ENCODE measurements around the gene PARD3.
"Not testable (repeated sequence)": the region's sequence is repeated elsewhere in the genome, so short reads cannot be mapped to it uniquely, and the experiment has no call there.

Gene PARD3

DNA sequence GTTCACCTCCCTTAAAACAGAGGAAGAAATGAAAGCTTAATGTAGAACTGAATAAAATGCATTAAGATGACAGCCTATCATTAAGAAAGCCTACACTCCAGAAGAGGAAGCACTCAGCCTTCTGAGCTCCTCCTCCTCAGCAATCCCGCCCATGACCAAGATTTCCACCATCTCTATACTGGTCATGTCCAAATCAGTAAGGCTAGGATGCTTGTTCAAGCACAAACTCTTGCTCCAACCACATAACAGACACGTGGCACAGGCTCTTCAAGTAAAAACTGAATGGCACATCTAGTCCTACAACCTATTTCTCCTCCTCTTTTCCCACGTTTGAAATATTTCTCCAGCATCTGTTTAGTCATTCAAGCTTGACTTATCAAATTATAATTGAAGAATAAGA is 454.1 kb downstream of the PARD3 start:
- no peak for DNase-seq (ENCODE audit: low read depth in 2 of 2, low spot score in 1 of 2)

DNA sequence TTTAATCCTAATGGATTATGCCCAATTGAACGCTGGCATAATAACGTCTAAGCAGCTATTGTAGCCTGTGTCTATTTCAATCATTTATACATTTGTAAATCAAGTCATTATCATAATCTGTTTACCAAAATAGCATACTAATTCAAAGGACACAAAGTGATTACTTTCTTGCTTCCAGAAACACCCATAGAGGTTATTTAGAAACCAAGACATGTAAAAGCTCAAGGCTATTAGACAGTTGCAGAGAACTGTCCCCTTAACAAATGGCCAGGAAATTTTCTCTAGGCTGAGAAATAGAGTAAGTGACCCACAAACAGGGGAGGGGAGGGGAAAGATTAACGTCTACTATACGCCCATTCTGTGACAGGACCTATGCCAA is 455.7 kb downstream of the PARD3 start:
- DNase-seq (ENCODE audit: low read depth in 2 of 2, low spot score in 1 of 2), result no peak

GRCh38 chr10:34358729-34359434 is 456.2 kb downstream of the PARD3 start:
- no peak for DNase-seq (ENCODE audit: low read depth in 2 of 2, low spot score in 1 of 2)

- no peak for DNase-seq (ENCODE audit: low read depth in 2 of 2, low spot score in 1 of 2)
Observed at GRCh38 chr10:34356463-34356862, 458.6 kb downstream of the PARD3 start.

DNA sequence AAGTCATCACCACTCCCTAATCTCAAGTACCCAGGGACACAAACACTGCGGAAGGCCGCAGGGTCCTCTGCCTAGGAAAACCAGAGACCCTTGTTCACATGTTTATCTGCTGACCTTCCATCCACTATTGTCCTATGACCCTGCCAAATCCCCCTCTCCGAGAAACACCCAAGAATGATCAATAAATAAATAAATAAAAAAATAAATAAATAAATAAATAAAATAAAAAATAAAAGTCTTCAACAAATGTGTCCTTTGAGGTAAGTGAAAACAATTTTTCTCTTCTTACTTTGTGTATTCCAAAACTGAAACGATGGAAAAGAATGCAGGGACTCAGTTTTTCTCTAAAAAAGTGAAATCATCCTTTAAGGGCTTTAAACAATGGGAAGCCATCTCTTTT is 461.6 kb downstream of the PARD3 start:
- DNase-seq (ENCODE audit: low read depth in 2 of 2, low spot score in 1 of 2), result not testable (repeated sequence)

DNA sequence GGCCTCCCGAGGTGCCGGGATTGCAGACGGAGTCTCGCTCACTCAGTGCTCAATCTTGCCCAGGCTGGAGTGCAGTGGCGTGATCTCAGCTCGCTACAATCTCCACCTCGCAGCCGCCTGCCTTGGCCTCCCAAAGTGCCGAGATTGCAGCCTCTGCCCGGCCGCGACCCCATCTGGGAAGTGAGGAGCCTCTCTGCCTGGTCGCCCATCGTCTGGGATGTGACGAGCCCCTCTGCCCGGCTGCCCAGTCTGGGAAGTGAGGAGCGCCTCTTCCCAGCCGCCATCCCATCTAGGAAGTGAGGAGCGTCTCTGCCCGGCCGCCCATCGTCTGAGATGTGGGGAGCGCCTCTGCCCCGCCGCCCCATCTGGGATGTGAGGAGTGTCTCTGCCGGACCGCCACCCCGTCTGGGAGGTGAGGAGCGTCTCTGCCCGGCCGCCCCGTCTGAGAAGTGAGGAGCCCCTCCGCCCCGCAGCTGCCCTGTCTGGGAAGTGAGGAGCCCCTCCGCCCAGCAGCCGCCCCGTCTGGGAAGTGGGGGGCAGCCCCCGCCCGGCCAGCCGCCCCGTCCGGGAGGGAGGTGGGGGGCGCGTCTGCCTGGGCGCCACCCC is 462.4 kb downstream of the PARD3 start:
- DNase-seq (ENCODE audit: low read depth in 2 of 2, low spot score in 1 of 2), result not testable (repeated sequence)

DNA sequence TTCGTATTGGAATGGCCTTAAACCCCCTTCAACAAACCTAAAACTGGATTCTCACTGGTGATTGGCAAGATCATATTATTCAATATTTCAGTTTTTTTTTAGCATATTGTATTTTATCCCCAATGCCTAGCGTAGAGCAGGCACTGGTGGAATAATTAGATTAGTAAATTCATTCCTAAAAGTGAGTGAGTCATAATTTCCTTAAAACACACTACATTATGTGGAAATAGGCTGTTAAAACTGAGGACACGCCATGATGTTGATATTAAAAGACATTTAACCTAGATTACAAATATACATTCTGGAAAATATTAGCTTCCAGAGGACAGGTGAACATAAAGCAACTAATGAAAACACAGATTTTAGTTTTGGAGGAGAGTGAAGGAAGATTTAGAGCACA is 463.9 kb downstream of the PARD3 start:
- no peak for DNase-seq (ENCODE audit: low read depth in 2 of 2, low spot score in 1 of 2)

DNA sequence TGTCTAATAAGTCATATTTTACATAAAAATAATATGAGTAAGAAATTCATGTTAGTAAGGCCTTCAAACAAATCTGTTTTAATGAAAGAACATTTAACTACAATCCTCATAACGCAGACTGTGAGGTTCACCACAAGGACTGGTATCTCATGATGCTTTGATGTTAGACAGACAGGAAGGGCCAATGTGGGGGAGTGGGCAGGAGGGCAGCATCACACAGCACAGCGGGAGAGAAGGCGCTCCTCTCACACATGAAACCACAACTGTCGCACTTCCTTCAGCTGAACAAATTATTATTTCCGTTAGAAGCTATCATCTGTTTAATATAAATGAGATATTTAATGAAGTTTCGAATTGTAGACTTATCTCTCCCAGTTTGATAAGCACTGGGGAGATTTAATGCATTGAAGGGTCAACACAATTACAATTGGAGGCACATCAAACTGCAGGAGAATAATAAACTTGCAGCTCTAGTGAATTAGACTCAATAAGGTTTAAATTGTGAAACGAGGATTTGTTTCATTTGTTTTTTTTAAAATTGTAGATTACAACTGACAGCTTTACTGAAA is 466.1 kb downstream of the PARD3 start:
- no peak for DNase-seq (ENCODE audit: low read depth in 2 of 2, low spot score in 1 of 2)

GRCh38 chr10:34348021-34348420 is 467.1 kb downstream of the PARD3 start:
- DNase-seq (ENCODE audit: low read depth in 2 of 2, low spot score in 1 of 2), result no peak

- DNase-seq (ENCODE audit: low read depth in 2 of 2, low spot score in 1 of 2), result no peak
Observed at GRCh38 chr10:34347131-34347530, 468.0 kb downstream of the PARD3 start.

DNA sequence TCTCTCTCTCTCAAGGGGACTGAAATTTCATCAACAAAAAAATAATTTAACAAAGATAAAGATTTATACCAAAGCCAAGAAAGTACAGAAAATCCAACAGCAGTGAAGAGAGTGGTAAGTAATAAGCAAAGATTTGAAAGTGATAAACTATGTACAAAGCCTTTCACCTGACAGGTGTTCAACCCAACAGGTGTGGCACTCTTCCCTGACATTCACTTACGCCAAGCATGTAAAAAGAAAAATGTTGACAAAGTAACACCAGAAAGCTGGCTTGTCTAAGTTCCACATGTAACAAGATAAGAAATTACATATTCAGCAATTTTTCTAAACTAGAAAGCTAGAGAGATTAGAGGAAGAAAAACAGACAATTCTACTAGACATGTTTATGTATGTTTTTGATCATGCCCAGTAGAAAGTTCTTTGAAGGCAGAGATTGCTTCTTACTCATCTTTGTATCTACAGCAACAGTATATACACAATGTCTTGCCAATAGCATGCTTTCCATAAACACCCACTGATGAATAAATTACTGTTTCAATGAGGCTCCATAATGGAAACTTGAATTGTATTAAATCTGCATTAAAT is 468.5 kb downstream of the PARD3 start:
- no peak for DNase-seq (ENCODE audit: low read depth in 2 of 2, low spot score in 1 of 2)

DNA sequence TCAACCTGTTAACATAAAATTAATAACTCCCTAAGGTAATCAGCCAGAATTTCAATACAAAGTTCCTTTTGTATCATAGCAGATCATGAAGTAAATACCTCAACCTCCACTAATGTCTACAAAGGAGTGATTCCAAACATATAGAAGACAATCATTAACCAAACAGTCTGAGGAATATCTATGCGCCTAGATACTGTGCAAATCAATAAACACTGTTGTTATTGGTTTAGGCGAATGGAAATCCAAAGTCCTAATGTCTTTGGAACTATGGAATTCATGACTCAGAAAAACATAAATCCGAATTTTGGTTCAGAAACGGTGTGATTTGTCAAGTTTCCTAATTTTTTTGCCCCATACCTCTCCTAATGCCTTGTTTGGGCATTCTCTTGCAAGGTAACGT is 469.7 kb downstream of the PARD3 start:
- DNase-seq (ENCODE audit: low read depth in 2 of 2, low spot score in 1 of 2), result no peak

GRCh38 chr10:34343764-34344163 is 471.3 kb downstream of the PARD3 start:
- DNase-seq (ENCODE audit: low read depth in 2 of 2, low spot score in 1 of 2), result no peak

DNA sequence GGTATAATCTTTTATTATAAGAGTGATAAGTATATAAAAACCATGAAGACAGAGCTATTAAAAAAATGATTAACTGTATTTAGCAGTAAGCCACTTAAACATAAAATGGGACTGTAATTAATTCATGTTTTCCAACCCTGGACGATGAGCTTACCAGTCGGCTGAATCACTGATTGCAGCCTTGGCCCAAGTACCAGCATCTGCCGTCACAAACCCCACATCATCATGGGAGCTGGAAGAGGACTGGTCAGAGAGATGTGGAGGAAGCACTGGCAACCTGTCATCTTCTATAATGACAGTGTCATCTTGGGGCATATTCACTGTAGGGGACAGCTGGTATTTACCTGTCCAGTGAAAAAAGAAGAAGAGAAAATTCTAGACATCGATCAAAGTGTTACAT is 473.6 kb downstream of the PARD3 start:
- DNase-seq (ENCODE audit: low read depth in 2 of 2, low spot score in 1 of 2), result no peak

DNA sequence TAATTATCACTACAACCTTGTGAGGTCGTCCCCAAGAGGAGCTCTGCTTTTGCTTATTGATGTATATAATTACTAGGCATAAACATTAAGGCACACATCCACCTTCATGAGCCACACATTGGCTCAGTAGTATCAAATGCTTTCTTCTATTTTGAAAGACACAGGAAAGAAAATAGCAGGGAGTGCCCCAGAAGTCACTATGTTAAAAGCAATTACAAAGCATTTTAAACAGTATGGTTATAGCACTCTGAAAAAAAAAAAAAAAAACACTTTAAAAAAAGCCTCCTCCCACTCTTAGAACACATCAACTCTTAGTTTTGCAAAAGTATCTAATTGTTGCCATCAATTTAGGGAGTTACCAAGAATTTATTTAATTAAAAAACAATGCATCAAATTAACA is 474.2 kb downstream of the PARD3 start:
- no peak for DNase-seq (ENCODE audit: low read depth in 2 of 2, low spot score in 1 of 2)

- DNase-seq (ENCODE audit: low read depth in 2 of 2, low spot score in 1 of 2), result no peak
Observed at GRCh38 chr10:34339816-34340553, 475.1 kb downstream of the PARD3 start.

- no peak for DNase-seq (ENCODE audit: low read depth in 2 of 2, low spot score in 1 of 2)
Observed at GRCh38 chr10:34337917-34338316, 477.2 kb downstream of the PARD3 start.

GRCh38 chr10:34335960-34336690 is 479.0 kb downstream of the PARD3 start:
- DNase-seq (ENCODE audit: low read depth in 2 of 2, low spot score in 1 of 2), result no peak

- no peak for DNase-seq (ENCODE audit: low read depth in 2 of 2, low spot score in 1 of 2)
Observed at GRCh38 chr10:34334908-34335307, 480.2 kb downstream of the PARD3 start.

- DNase-seq (ENCODE audit: low read depth in 2 of 2, low spot score in 1 of 2), result no peak
Observed at GRCh38 chr10:34333513-34333912, 481.6 kb downstream of the PARD3 start.

DNA sequence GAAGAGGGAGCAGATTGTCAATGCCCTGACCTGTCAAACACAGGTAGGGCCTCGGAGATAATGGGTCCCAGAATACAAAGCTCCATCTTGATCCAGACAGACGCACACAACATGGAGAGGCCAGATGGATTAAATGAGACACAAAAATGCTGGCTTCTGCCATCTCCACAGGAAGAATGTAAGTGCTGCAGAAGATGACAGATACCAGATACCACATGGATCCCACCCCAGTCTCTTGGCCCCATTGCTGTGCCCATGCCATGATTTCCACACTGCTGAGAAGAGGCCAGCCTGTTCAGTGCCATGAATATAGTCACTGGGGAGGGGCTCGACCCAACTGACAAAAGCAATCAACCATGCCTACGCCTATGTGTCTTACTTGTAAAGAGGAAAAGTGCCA is 487.9 kb downstream of the PARD3 start:
- no peak for DNase-seq (ENCODE audit: low read depth in 2 of 2, low spot score in 1 of 2)
